ENCODE data around the gene ZPR1.

GRCh38 chr11:116827461-116827860 is 39.6 kb upstream of the ZPR1 start:
- TF ChIP-seq, protein P1, sequence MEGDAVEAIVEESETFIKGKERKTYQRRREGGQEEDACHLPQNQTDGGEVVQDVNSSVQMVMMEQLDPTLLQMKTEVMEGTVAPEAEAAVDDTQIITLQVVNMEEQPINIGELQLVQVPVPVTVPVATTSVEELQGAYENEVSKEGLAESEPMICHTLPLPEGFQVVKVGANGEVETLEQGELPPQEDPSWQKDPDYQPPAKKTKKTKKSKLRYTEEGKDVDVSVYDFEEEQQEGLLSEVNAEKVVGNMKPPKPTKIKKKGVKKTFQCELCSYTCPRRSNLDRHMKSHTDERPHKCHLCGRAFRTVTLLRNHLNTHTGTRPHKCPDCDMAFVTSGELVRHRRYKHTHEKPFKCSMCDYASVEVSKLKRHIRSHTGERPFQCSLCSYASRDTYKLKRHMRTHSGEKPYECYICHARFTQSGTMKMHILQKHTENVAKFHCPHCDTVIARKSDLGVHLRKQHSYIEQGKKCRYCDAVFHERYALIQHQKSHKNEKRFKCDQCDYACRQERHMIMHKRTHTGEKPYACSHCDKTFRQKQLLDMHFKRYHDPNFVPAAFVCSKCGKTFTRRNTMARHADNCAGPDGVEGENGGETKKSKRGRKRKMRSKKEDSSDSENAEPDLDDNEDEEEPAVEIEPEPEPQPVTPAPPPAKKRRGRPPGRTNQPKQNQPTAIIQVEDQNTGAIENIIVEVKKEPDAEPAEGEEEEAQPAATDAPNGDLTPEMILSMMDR (IDR thresholded peaks at IDR 0.05) = no peak
- no peak for TF ChIP-seq POLR2A (IDR thresholded peaks at IDR 0.05)

Data from thyroid gland (tissue), 4 donors.